Fibroblast of lung (primary cell): ENCODE data around the gene UBTD1. TPM values are rescaled to one million over a fixed set of nuclear protein-coding genes. Genes with fewer than 3 reads are reported as not detected.
"Not testable (repeated sequence)": the region's sequence is repeated elsewhere in the genome, so short reads cannot be mapped to it uniquely, and the experiment has no call there.

Experiments
- DNase-seq, 2 donors: peaks; one replicate each; pipeline versions ENCODE4 v3.0.0 to v3.0.0-alpha.2; 2010; ENCODE audit warnings: low read depth in 2 of 2
- H2AFZ ChIP-seq: 2 replicates; pipeline ENCODE4 v1.5.1; 2012; ENCODE audit warnings: low read length, control low read depth, inconsistent platforms
- H3K27ac ChIP-seq: 2 replicates; pipeline ENCODE4 v1.5.1; 2011; ENCODE audit warnings: low read length, control low read depth; ENCODE audit not compliant: insufficient read depth
- H3K27me3 ChIP-seq: 2 replicates; pipeline ENCODE4 v1.5.1; 2011; ENCODE audit warnings: mild to moderate bottlenecking, low read length; ENCODE audit not compliant: control insufficient read depth, insufficient read depth
- H3K36me3 ChIP-seq: 2 replicates; pipeline ENCODE4 v1.5.1; 2011; ENCODE audit warnings: low read length; ENCODE audit not compliant: control insufficient read depth, insufficient read depth
- H3K4me1 ChIP-seq: 2 replicates; pipeline ENCODE4 v1.5.1; 2011; ENCODE audit warnings: low read length; ENCODE audit not compliant: control insufficient read depth, insufficient read depth; ENCODE audit errors: extremely low read depth
- H3K4me2 ChIP-seq: 2 replicates; pipeline ENCODE4 v1.5.1; 2011; ENCODE audit warnings: low read length, control low read depth; ENCODE audit not compliant: insufficient read depth; ENCODE audit errors: extremely low read depth
- H3K4me3 ChIP-seq, 4 experiments: fragments of 200-600 bp in 1 of 4; sonication (generic) in 1 of 4; replicated peaks in 1 of 4; 2 replicates each; pipeline ENCODE4 v1.5.1; 2011 to 2016; ENCODE audit warnings: low read length in 4 of 4, low read depth in 3 of 4, mild to moderate bottlenecking in 3 of 4, control low read depth in 2 of 4, inconsistent platforms in 1 of 4, mixed read lengths in 1 of 4; ENCODE audit not compliant: insufficient read depth in 1 of 4; ENCODE audit errors: control extremely low read depth in 1 of 4
- H3K79me2 ChIP-seq: 2 replicates; pipeline ENCODE4 v1.5.1; 2012; ENCODE audit warnings: mild to moderate bottlenecking, low read length, inconsistent platforms; ENCODE audit not compliant: control insufficient read depth, insufficient read depth
- H3K9ac ChIP-seq: 2 replicates; pipeline ENCODE4 v1.5.1; 2011; ENCODE audit warnings: mild to moderate bottlenecking, low read length, control low read depth; ENCODE audit not compliant: insufficient read depth
- H3K9me3 ChIP-seq: 2 replicates; pipeline ENCODE4 v1.5.1; 2012; ENCODE audit warnings: low read depth, low read length; ENCODE audit not compliant: control insufficient read depth, insufficient read depth
- H4K20me1 ChIP-seq: 2 replicates; pipeline ENCODE4 v1.5.1; 2011; ENCODE audit warnings: low read length; ENCODE audit not compliant: control insufficient read depth, insufficient read depth; ENCODE audit errors: extremely low read depth
- CTCF ChIP-seq, 2 donors: IDR thresholded peaks in 1 of 2; conservative IDR thresholded peaks in 1 of 2; 1 replicate in 1 of 2; 2 replicates in 1 of 2; pipeline ENCODE4 v1.5.1; 2011 to 2012; ENCODE audit warnings: low read length in 2 of 2, control low read depth in 1 of 2, inconsistent platforms in 1 of 2, low read depth in 1 of 2, mild to moderate bottlenecking in 1 of 2
- EZH2 ChIP-seq: IDR thresholded peaks from 2 replicates; pipeline ENCODE4 v1.5.1; 2012; ENCODE audit warnings: low read length, control low read depth, mild to moderate bottlenecking; ENCODE audit errors: missing control alignments
- polyA plus RNA-seq, 2 donors: library from polyadenylated mRNA; depleted of rRNA in 1 of 2; stranded (reverse) in 1 of 2; unstranded in 1 of 2; fragments of >200 nt; gene quantifications; 2 replicates each; pipeline ENCODE4 v1.2.1, GENCODE V29; 2011 to 2012; ENCODE audit warnings: missing spikeins in 1 of 2
- total RNA-seq: library from RNA; depleted of rRNA; stranded (reverse); fragments of >200 nt; gene quantifications from 2 replicates; pipeline ENCODE4 v1.2.1, GENCODE V29; 2014

UBTD1 gene
- total and polyA plus RNA-seq, 2 donors (not counting 1 experiment from before 2014, with no cell fraction given), result 10.7 to 22.0 TPM

GRCh38 chr10:97575127-97575668 is 76.5 kb downstream of the UBTD1 start:
- H3K4me2 ChIP-seq, result no peak overlapping the region
- peaks cover 3% of the 10 kb centered on the region for H3K4me1 ChIP-seq
- H3K9ac ChIP-seq, result no peak overlapping the region

GRCh38 chr10:97576487-97576886 is 77.8 kb downstream of the UBTD1 start:
- H3K9me3 ChIP-seq, H3K27ac ChIP-seq, H3K4me1 ChIP-seq, H3K36me3 ChIP-seq, H3K79me2 ChIP-seq, H3K4me2 ChIP-seq, DNase-seq, H3K9ac ChIP-seq, H2AFZ ChIP-seq, H4K20me1 ChIP-seq, H3K27me3 ChIP-seq, H3K4me3 ChIP-seq: not testable (repeated sequence)

More at GRCh38 chr10:97575127-97575668, 76.5 kb downstream of the UBTD1 start:
- Histone ChIP-seq H3K27ac (no peak overlapping the region), H3K36me3 (peaks cover 1% of the 10 kb centered on the region), H3K27me3 (no peaks in the 10 kb centered on the region), H2AFZ (no peak overlapping the region), H3K4me3 (no peak overlapping the region), H4K20me1 (no peaks in the 10 kb centered on the region), H3K9me3 (no peaks in the 10 kb centered on the region), H3K79me2 (no peaks in the 10 kb centered on the region)
- TF ChIP-seq EZH2, result no peak
- no peak for TF ChIP-seq CTCF (conservative IDR thresholded peaks at IDR 0.05 in 1 of 2, IDR thresholded peaks at IDR 0.05 in 1 of 2; ENCODE audit: low read depth in 1 of 2, low read length in 2 of 2)
- DNase-seq, result no peak

GRCh38 chr10:97577701-97578100 is 79.0 kb downstream of the UBTD1 start:
- H3K4me3 ChIP-seq, result no peak overlapping the region
- no peaks in the 10 kb centered on the region for H3K27me3 ChIP-seq
- no peaks in the 10 kb centered on the region for H4K20me1 ChIP-seq
- H3K27ac ChIP-seq, result no peak overlapping the region
- peaks cover 3% of the 10 kb centered on the region for H3K4me1 ChIP-seq
- H3K79me2 ChIP-seq, result no peaks in the 10 kb centered on the region
- no peak for DNase-seq
- H3K9me3 ChIP-seq, result no peaks in the 10 kb centered on the region
- H3K4me2 ChIP-seq, result no peak overlapping the region
- H3K36me3 ChIP-seq, result no peaks in the 10 kb centered on the region
- H2AFZ ChIP-seq, result no peak overlapping the region
- no peak for TF ChIP-seq CTCF (conservative IDR thresholded peaks at IDR 0.05 in 1 of 2, IDR thresholded peaks at IDR 0.05 in 1 of 2; ENCODE audit: low read depth in 1 of 2, low read length in 2 of 2)
- no peak for TF ChIP-seq EZH2
- no peak overlapping the region for H3K9ac ChIP-seq
